GOT3 (cell line): ENCODE results near the gene FHAD1.
"Not testable (repeated sequence)": the region's sequence is repeated elsewhere in the genome, so short reads cannot be mapped to it uniquely, and the experiment has no call there.

Source experiments
- DNase-seq: peaks from one replicate; lab custom pipeline; 2025; ENCODE audit warnings: mixed read lengths; lab: John Stamatoyannopoulos, UW

Gene FHAD1

DNA sequence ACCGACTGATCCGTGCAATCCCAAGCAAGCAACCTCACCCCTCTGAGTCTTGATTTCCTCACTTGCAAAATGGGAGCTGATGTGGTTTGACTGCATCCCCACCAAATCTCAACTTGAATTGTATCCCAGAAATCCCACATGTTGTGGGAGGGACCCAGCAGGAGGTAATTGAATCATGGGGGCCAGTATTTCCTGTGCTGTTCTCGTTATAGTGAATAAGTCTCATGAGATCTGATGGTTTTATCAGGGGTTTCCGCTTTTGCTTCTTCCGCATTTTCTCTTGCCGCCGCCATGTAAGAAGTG lies 58.4 kb downstream of the FHAD1 start:
- DNase-seq: no peak

DNA sequence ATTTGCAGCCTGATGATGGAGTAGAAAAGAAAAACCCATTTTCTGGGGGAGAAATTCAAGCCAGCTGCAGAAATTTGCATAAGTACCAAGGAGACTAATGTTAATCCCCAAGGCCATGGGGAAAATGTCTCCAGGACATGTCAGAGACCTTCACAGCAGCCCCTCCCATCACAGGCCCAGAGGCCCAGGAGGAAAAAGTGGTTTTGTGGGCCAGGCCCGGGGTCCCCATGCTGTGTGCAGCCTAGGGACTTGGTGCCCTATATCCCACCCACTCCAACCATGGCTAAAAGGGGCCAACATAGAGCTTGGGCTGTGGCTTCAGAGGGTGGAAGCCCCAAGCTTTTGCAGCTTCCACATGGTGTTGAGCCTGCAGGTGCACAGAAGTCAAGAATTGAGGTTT lies 59.3 kb downstream of the FHAD1 start:
- not testable (repeated sequence) for DNase-seq

- DNase-seq: no peak
Observed at GRCh38 chr1:15308135-15308534, 61.1 kb downstream of the FHAD1 start.

GRCh38 chr1:15308621-15309027 lies 61.6 kb downstream of the FHAD1 start:
- no peak for DNase-seq

GRCh38 chr1:15309687-15310086 lies 62.7 kb downstream of the FHAD1 start:
- DNase-seq: no peak

DNA sequence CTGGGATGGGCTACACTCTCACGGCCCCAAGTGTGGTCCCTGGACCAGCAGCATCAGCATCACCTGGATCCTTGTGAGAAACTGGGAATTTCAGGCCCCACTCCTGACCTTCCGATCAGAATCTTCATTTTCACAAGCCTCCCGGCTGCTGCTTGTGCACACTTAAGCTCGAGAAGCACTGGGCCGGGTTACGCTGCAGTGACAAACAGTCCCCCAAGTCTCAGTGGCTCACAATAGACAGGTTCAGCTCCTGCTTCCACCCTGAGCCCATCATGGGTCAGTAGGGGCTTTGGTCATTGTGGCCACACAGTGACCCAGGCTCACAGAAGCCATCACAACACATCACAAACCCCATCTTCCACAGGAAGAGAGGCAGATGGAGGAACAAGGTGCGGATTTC lies 63.5 kb downstream of the FHAD1 start:
- no peak for DNase-seq

GRCh38 chr1:15311122-15311822 lies 64.2 kb downstream of the FHAD1 start:
- DNase-seq: no peak

DNA sequence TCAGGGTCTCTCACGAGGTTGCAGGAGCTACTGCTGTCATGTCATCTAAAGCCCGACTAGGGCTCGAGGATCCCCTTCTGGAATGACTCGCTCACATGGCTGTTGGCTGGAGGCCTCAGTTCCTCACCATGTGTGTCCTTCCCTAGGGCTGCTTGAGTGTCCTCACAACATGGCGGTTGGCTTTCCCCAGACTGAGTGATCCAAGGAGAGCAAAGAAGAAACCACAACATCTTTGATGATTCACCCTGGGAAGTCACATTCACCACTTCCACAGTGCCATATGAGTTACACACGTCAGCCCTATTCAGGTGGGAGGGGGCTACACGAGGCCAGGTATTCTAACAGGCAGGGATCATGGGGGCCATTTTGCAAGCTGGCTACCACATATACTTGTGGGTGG lies 64.9 kb downstream of the FHAD1 start:
- DNase-seq: no peak

GRCh38 chr1:15312626-15313411 lies 65.8 kb downstream of the FHAD1 start:
- no peak for DNase-seq

GRCh38 chr1:15314328-15315281 lies 67.6 kb downstream of the FHAD1 start:
- no peak for DNase-seq

DNA sequence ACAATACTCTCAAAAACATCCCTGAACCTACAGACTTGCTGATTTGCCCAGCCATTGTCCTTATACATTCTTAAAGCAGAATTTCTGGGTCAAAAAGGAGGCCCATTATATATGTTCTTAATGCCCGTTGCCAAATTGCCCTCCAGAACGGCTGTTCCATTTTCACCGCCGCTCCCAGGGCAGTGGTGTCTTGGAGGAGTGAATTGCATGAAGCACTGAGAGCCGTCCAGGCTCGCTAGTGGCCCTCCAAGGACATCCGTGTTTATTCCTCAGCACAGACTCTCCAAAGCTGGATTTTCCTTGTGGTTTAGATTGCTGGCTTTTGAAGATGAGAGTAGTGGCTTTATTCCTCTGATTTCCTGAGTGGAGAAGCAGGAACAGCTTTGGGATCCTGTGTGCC lies 68.8 kb downstream of the FHAD1 start:
- no peak for DNase-seq

GRCh38 chr1:15316510-15316909 lies 69.5 kb downstream of the FHAD1 start:
- no peak for DNase-seq

GRCh38 chr1:15320267-15320666 lies 73.2 kb downstream of the FHAD1 start:
- DNase-seq: no peak

GRCh38 chr1:15321601-15322000 lies 74.6 kb downstream of the FHAD1 start:
- DNase-seq: no peak

DNA sequence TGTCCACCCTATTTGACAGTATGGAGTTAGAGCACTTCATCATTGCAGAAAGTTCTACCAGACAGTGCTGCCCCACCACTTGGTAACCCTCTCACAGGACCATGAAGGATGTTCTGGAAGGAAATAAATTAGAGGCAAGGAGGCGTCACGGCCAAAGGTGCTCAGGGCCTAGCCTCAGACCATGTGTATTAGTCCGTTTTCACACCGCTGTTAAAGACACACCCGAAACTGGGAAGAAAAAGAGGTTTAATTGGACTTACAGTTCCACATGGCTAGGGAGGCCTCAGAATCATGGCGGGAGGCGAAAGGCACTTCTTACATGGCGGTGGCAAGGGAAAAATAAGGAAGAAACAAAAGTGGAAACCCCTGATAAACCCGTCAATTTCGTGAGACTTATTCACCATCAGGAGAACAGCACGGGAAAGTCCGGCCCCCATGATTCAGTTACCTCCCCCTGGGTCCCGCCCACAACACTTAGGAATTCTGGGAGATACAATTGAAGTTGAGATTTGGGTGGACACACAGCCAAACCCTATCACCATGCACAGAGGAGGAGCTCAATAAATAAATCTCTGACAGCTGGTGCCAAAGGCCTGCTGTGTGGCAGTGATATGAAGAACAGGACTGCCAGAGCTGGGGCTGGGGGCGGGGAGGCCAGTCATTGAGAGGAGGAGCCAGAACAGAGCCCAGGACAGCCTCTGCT lies 75.8 kb downstream of the FHAD1 start:
- DNase-seq: no peak

- no peak for DNase-seq
Observed at GRCh38 chr1:15323351-15323988, 76.4 kb downstream of the FHAD1 start.

GRCh38 chr1:15323989-15324868 lies 77.2 kb downstream of the FHAD1 start:
- DNase-seq: no peak

DNA sequence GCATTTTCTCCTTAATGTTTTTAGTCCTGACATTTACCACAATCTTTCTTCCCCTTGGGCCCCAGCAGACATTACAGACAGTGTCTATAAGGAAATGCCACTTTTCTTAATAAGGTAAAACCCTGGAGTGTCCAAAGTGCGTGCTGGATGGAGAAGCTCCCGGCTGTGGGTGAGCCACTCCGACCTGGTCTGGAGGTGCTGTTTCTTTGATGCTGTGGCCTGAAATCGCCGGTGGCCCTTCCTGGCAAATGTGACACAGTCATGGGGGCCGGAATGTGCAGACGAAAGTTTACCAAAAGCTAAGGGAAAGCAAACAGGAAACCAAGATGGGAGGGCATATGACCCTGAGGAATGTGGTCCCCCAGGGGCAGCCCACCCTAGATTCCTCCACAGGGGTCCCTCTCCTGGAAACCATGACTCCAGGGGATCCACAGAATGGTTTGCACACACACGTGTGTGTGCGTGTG lies 77.9 kb downstream of the FHAD1 start:
- no peak for DNase-seq

GRCh38 chr1:15325375-15326085 lies 78.5 kb downstream of the FHAD1 start:
- DNase-seq: no peak
